ENCODE results near the gene HNRNPUL2.

DNA sequence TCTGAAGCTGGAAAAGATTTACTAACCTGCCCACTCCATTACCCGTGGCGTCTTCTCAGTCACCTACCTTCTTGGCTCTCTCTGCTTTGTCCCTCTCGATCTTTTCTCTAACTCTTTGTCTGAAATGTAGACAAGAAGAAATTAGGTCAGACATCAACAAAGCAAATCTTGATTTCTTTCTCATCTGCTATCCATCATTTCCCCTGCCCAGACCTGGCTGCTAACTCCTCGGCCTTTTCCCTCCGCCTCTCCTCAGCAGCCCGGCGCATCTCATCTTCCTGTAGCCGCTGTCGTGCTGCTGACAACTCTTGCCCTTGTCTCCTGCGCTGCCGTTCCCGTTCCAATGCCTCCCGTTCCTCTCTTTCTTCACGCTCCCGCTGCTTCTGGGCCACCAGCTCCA lies 49.5 kb downstream of the HNRNPUL2 start:
- TF ChIP-seq POLR2A (IDR thresholded peaks at IDR 0.05; ENCODE audit: low read length) (no peak), GATA1 (IDR thresholded peaks at IDR 0.05; ENCODE audit: low read depth, low read length) (no peak)
